ENCODE measurements around the gene ZNF827.

ZNF827 gene

GRCh38 chr4:145829629-145830395 is 108.8 kb downstream of the ZNF827 start:
- no peak for DNase-seq

- no peak for DNase-seq
Measured at GRCh38 chr4:145828802-145829485, 109.7 kb downstream of the ZNF827 start.

- DNase-seq, result peak in 3 of 56 donors; percentile 5 to 10 (median 8)
Measured at GRCh38 chr4:145827885-145828284, 110.7 kb downstream of the ZNF827 start.

- DNase-seq, result no peak
Measured at GRCh38 chr4:145825255-145825654, 113.4 kb downstream of the ZNF827 start.

GRCh38 chr4:145824463-145824862 is 114.2 kb downstream of the ZNF827 start:
- no peak for DNase-seq

GRCh38 chr4:145823743-145824142 is 114.9 kb downstream of the ZNF827 start:
- DNase-seq, result no peak

GRCh38 chr4:145822581-145822980 is 116.0 kb downstream of the ZNF827 start:
- no peak for DNase-seq

GRCh38 chr4:145822181-145822580 is 116.4 kb downstream of the ZNF827 start:
- DNase-seq, result no peak

GRCh38 chr4:145821766-145822165 is 116.9 kb downstream of the ZNF827 start:
- no peak for DNase-seq

GRCh38 chr4:145820407-145820806 is 118.2 kb downstream of the ZNF827 start:
- DNase-seq, result no peak

GRCh38 chr4:145819853-145820181 is 118.8 kb downstream of the ZNF827 start:
- peak in 43 of 56 donors; percentile 3 to 70 (median 27) for DNase-seq

- DNase-seq, result no peak
Measured at GRCh38 chr4:145819101-145819852, 119.3 kb downstream of the ZNF827 start.

- DNase-seq, result no peak
Measured at GRCh38 chr4:145818011-145818410, 120.6 kb downstream of the ZNF827 start.

- no peak for DNase-seq
Measured at GRCh38 chr4:145816091-145816490, 122.5 kb downstream of the ZNF827 start.

- no peak for DNase-seq
Measured at GRCh38 chr4:145815626-145816025, 123.0 kb downstream of the ZNF827 start.

- no peak for DNase-seq
Measured at GRCh38 chr4:145815027-145815612, 123.5 kb downstream of the ZNF827 start.

GRCh38 chr4:145814246-145814645 is 124.4 kb downstream of the ZNF827 start:
- DNase-seq, result no peak

- DNase-seq, result no peak
Measured at GRCh38 chr4:145812919-145813318, 125.7 kb downstream of the ZNF827 start.

GRCh38 chr4:145808848-145809512 is 129.6 kb downstream of the ZNF827 start:
- no peak for DNase-seq

- no peak for DNase-seq
Measured at GRCh38 chr4:145808021-145808650, 130.5 kb downstream of the ZNF827 start.

GRCh38 chr4:145805490-145805889 is 133.1 kb downstream of the ZNF827 start:
- DNase-seq, result no peak
